ENCODE data around the gene CLCN6.

DNA sequence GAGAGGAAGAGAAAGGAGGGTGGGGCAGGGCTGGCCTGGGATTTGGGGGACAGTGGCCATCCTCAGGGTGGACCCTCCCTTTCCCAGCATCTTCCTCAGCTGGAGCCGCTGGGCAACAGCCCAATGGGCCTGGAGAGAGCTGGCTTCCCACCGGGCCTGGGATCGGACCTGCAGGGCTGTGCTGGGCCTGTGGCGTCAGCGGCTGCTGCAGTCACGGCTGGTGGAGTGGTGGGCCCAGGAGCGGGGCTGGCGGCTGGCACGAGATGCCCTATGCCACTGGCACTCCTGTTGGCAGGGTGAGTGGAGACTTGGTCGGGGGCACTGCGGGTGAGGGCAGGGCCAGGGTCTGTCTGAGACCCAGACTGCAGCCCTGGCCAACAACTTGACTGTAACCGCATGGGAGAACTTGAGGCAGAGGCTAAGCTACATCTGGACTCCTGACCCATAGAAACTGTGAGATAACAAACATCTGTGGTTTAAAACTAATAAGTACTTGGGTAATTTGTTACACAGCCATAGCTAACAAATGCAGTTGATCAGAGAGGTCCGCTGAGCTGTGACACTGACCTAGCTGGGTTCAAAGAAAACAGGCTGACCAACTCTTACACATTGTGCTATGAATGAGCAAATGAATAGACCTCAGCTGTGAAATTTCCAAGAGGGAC lies 26.1 kb upstream of the CLCN6 start:
- TF ChIP-seq, protein P1, sequence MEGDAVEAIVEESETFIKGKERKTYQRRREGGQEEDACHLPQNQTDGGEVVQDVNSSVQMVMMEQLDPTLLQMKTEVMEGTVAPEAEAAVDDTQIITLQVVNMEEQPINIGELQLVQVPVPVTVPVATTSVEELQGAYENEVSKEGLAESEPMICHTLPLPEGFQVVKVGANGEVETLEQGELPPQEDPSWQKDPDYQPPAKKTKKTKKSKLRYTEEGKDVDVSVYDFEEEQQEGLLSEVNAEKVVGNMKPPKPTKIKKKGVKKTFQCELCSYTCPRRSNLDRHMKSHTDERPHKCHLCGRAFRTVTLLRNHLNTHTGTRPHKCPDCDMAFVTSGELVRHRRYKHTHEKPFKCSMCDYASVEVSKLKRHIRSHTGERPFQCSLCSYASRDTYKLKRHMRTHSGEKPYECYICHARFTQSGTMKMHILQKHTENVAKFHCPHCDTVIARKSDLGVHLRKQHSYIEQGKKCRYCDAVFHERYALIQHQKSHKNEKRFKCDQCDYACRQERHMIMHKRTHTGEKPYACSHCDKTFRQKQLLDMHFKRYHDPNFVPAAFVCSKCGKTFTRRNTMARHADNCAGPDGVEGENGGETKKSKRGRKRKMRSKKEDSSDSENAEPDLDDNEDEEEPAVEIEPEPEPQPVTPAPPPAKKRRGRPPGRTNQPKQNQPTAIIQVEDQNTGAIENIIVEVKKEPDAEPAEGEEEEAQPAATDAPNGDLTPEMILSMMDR (IDR thresholded peaks at IDR 0.05) = no peak
- no peak for TF ChIP-seq POLR2A (IDR thresholded peaks at IDR 0.05)

Data from uterus (tissue), 2 donors.